PFSK-1 (cell line): Measurements from ENCODE around the gene SEMA3E.

ENCODE experiments used
- POLR2AphosphoS5 ChIP-seq: IDR thresholded peaks from 2 replicates; pipeline ENCODE4 v1.6.1; 2012; ENCODE audit warnings: low read depth, mild to moderate bottlenecking, control low read depth, low read length, moderate library complexity
- SIN3A ChIP-seq: IDR thresholded peaks from 2 replicates; pipeline ENCODE4 v1.6.1; 2012; ENCODE audit warnings: mild to moderate bottlenecking, low read length, moderate library complexity, borderline replicate concordance; ENCODE audit not compliant: insufficient read depth

- TF ChIP-seq POLR2AphosphoS5 (no peak), SIN3A (no peak)
Measured at GRCh38 chr7:83643739-83644138, 5.2 kb downstream of the SEMA3E start.
